HG02884 (cell line): ENCODE measurements around the gene UBE2C.
"Not testable (repeated sequence)": the region's sequence is repeated elsewhere in the genome, so short reads cannot be mapped to it uniquely, and the experiment has no call there.

Experiments used
- ATAC-seq: cut with Tn5 transposase; IDR thresholded peaks from one replicate; pipeline ENCODE4 v1.9.1; 2021; ENCODE audit warnings: mild to moderate bottlenecking, moderate library complexity; ENCODE audit not compliant: unreplicated experiment

The UBE2C gene

GRCh38 chr20:45797510-45797909 is 14.9 kb upstream of the UBE2C start:
- ATAC-seq: not testable (repeated sequence)

GRCh38 chr20:45797955-45798354 is 14.5 kb upstream of the UBE2C start:
- not testable (repeated sequence) for ATAC-seq

- no peak for ATAC-seq
These were observed 13.4 kb upstream of the UBE2C start for GRCh38 chr20:45798935-45799642.

- ATAC-seq: no peak
These were observed 10.6 kb upstream of the UBE2C start for GRCh38 chr20:45801851-45802250.

GRCh38 chr20:45810191-45810970 is 2.1 kb upstream of the UBE2C start:
- ATAC-seq: no peak

GRCh38 chr20:45813006-45813340 is 529 bp downstream of the UBE2C start:
- no peak for ATAC-seq

GRCh38 chr20:45813489-45813888 is 1.0 kb downstream of the UBE2C start:
- ATAC-seq: no peak

GRCh38 chr20:45814314-45814713 is 1.9 kb downstream of the UBE2C start:
- no peak for ATAC-seq

GRCh38 chr20:45816951-45817350 is 4.5 kb downstream of the UBE2C start:
- no peak for ATAC-seq

- ATAC-seq: no peak
These were observed 5.1 kb downstream of the UBE2C start for GRCh38 chr20:45817376-45818194.

GRCh38 chr20:45818239-45818638 is 5.8 kb downstream of the UBE2C start:
- ATAC-seq: no peak

- no peak for ATAC-seq
These were observed 7.0 kb downstream of the UBE2C start for GRCh38 chr20:45819466-45819865.

- ATAC-seq: no peak
These were observed 9.5 kb downstream of the UBE2C start for GRCh38 chr20:45821947-45822346.

GRCh38 chr20:45822857-45823256 is 10.4 kb downstream of the UBE2C start:
- ATAC-seq: no peak

GRCh38 chr20:45823949-45824835 is 11.7 kb downstream of the UBE2C start:
- ATAC-seq: no peak

GRCh38 chr20:45826381-45827019 is 14.1 kb downstream of the UBE2C start:
- ATAC-seq: no peak

- ATAC-seq: no peak
These were observed 14.7 kb downstream of the UBE2C start, which contains the start of gene TNNC2 for GRCh38 chr20:45827030-45827652. TNNC2 (minus strand) TSS chr20:45827312; CDS start chr20:45827248, 64 bp downstream.

- ATAC-seq: no peak
These were observed 15.3 kb downstream of the UBE2C start for GRCh38 chr20:45827712-45828111.

- no peak for ATAC-seq
These were observed 16.1 kb downstream of the UBE2C start for GRCh38 chr20:45828589-45828988.
